B cell (primary cell): ENCODE data around the gene FSIP1. TPM values are rescaled to one million over a fixed set of nuclear protein-coding genes. Genes with fewer than 3 reads are reported as not detected.

Experiments
- ATAC-seq: fragments of 200-7000 bp; cut with Tn5 transposase; one replicate; pipeline ENCODE4 v1.10.0; 2021; ENCODE audit warnings: low read depth, mild to moderate bottlenecking, moderate number of reproducible peaks, moderate library complexity
- CTCF ChIA-PET: fragments of 350-600 bp; sonication (Branson Sonifier 250); formaldehyde crosslinking; loops from one replicate; lab custom pipeline; 2021; ENCODE audit warnings: antibody characterized with exemption, inconsistent platforms; lab: Charles Lee
- POLR2A ChIA-PET: fragments of 350-600 bp; sonication (Branson Sonifier 250); formaldehyde crosslinking; loops from one replicate; lab custom pipeline; 2021; ENCODE audit warnings: antibody characterized with exemption; lab: Charles Lee
- DNase-seq: peaks from one replicate; pipeline ENCODE4 v3.0.0; 2013
- H2AFZ ChIP-seq: 2 replicates; pipeline ENCODE4 v1.6.1; 2012; ENCODE audit warnings: mild to moderate bottlenecking, low read depth, low read length; ENCODE audit not compliant: insufficient read depth, poor library complexity, severe bottlenecking
- H3K27ac ChIP-seq, 2 donors: 1 replicate in 1 of 2; 2 replicates in 1 of 2; pipeline ENCODE4 v1.5.1; 2012 to 2013; ENCODE audit warnings: low read length in 2 of 2, mild to moderate bottlenecking in 2 of 2, moderate library complexity in 1 of 2
- H3K27me3 ChIP-seq, 4 experiments: fragments of 200-600 bp in 1 of 4; sonication (generic) in 1 of 4; replicated peaks in 1 of 4; 1 replicate in 2 of 4; 2 replicates in 2 of 4; pipeline versions ENCODE4 v1.6.1 to v1.7.0; 2013 to 2016; ENCODE audit warnings: low read length in 3 of 4, mild to moderate bottlenecking in 2 of 4, mixed read lengths in 1 of 4, moderate library complexity in 1 of 4; ENCODE audit not compliant: insufficient read depth in 4 of 4, control insufficient read depth in 3 of 4; ENCODE audit errors: control extremely low read depth in 1 of 4
- H3K36me3 ChIP-seq, 2 experiments: replicated peaks in 1 of 2; 1 replicate in 1 of 2; 2 replicates in 1 of 2; pipeline versions ENCODE4 v1.6.1 to v1.7.1; 2013; ENCODE audit warnings: low read length in 1 of 2; ENCODE audit not compliant: insufficient read depth in 2 of 2, control insufficient read depth in 1 of 2; ENCODE audit errors: control extremely low read depth in 1 of 2, extremely low read depth in 1 of 2
- H3K4me1 ChIP-seq, 2 donors: fragments of 200-600 bp in 1 of 2; sonication (generic) in 1 of 2; 1 replicate in 1 of 2; 2 replicates in 1 of 2; pipeline versions ENCODE4 v1.5.1 to v1.6.1; 2013 to 2017; ENCODE audit warnings: low read length in 2 of 2; ENCODE audit not compliant: control insufficient read depth in 2 of 2, insufficient read depth in 2 of 2
- H3K4me2 ChIP-seq: replicated peaks from 2 replicates; pipeline ENCODE3; 2012; ENCODE audit warnings: mild to moderate bottlenecking, low read depth, low read length; ENCODE audit not compliant: poor library complexity, severe bottlenecking
- H3K4me3 ChIP-seq, 5 experiments: fragments of 200-600 bp in 1 of 5; sonication (generic) in 1 of 5; 1 replicate in 3 of 5; 2 replicates in 2 of 5; pipeline versions ENCODE4 v1.5.1 to v1.7.0; 2011 to 2016; ENCODE audit warnings: low read length in 4 of 5, mild to moderate bottlenecking in 4 of 5, low read depth in 2 of 5, control low read depth in 1 of 5, moderate library complexity in 1 of 5; ENCODE audit not compliant: insufficient read depth in 1 of 5; ENCODE audit errors: control extremely low read depth in 1 of 5, extremely low read depth in 1 of 5
- H3K79me2 ChIP-seq: fragments of 200-600 bp; sonication (generic); one replicate; pipeline ENCODE4 v1.6.0; 2016; ENCODE audit warnings: low read length; ENCODE audit not compliant: control insufficient read depth, insufficient read depth
- H3K9ac ChIP-seq: fragments of 200-600 bp; sonication (generic); 2 replicates; pipeline ENCODE4 v1.6.1; 2017; ENCODE audit warnings: mild to moderate bottlenecking, low read length, moderate library complexity
- H3K9me3 ChIP-seq, 3 donors: one replicate each; pipeline versions ENCODE4 v1.6.1 to v1.7.1; 2013; ENCODE audit warnings: low read length in 2 of 3; ENCODE audit not compliant: control insufficient read depth in 2 of 3, insufficient read depth in 1 of 3; ENCODE audit errors: control extremely low read depth in 1 of 3
- H4K20me1 ChIP-seq: 2 replicates; pipeline ENCODE4 v1.6.0; 2012; ENCODE audit warnings: mild to moderate bottlenecking, low read length; ENCODE audit not compliant: insufficient read depth, control insufficient read depth, poor library complexity, severe bottlenecking
- H3K27ac Mint-ChIP-seq: one replicate; pipeline ENCODE4 v1.8.0; 2021; ENCODE audit warnings: mixed read lengths
- H3K27me3 Mint-ChIP-seq: one replicate; pipeline ENCODE4 v1.8.0; 2021; ENCODE audit warnings: mixed read lengths
- H3K4me1 Mint-ChIP-seq: one replicate; pipeline ENCODE4 v1.8.0; 2021; ENCODE audit warnings: mixed read lengths
- H3K4me3 Mint-ChIP-seq: one replicate; pipeline ENCODE4 v1.8.0; 2021; ENCODE audit warnings: mixed read lengths
- H3K9me3 Mint-ChIP-seq: one replicate; pipeline ENCODE4 v1.8.0; 2022; ENCODE audit warnings: mixed read lengths; ENCODE audit not compliant: insufficient read depth
- EZH2 ChIP-seq: IDR thresholded peaks from 2 replicates; pipeline ENCODE4 v1.6.1; 2012; ENCODE audit warnings: borderline replicate concordance, low read depth, mild to moderate bottlenecking, moderate library complexity, low read length; ENCODE audit not compliant: insufficient read depth, poor library complexity, severe bottlenecking
- WGBS: methylation state at CpG from one replicate; pipeline ENCODE4 v1.1.5; 2013; ENCODE audit warnings: missing lambda C conversion rate; ENCODE audit not compliant: insufficient coverage; 5-methylcytosine and 5-hydroxymethylcytosine counted together
- intact Hi-C: fragments of 100-400 bp; cut with micrococcal nuclease; formaldehyde crosslinking; loops from one replicate; pipeline ENCODE4 v1.10.0; 2022
- polyA plus RNA-seq: library from polyadenylated mRNA; depleted of rRNA; stranded (reverse); fragments of >200 nt; gene quantifications from 2 replicates; pipeline ENCODE4 v1.2.3, GENCODE V29; 2012
- total RNA-seq, 2 donors: library from RNA; stranded (reverse); fragments of 120-200 nt in 1 of 2; gene quantifications; 1 replicate in 1 of 2; 2 replicates in 1 of 2; pipeline versions ENCODE4 v1.2.3 to v1.2.4, GENCODE V29; 2013 to 2022
- TF ChIP-seq, protein P1 (sequence below): fragments of 200-600 bp; IDR thresholded peaks from one replicate; pipeline ENCODE4 v1.8.0; 2022; ENCODE audit warnings: antibody characterized with exemption, mild to moderate bottlenecking

The FSIP1 gene
- total and polyA plus RNA-seq, 2 donors (not counting 1 experiment from before 2014, with no cell fraction given) = 0.19 to 0.49 TPM

DNA sequence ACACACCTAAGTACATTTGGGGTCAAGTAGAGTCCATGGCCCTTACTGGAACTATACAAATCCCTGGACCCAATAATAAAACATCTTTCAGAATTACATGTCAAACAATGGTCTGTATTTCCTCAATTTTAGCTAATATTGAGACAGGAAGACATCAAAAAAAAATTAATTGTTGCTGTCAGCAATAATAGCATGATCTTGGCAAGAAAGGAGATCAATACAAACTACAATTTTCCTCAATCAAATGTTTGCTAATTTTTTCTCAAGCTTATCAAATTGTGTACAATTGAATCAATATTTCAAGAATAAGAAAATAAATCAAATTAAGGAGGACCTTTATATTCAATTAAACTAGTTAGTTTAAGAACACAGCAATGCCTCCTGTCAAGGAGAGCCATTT is 62.6 kb downstream of the FSIP1 start:
- H3K79me2 ChIP-seq = no peaks in the 10 kb centered on the region
- Mint-ChIP-seq H3K27me3 (no peaks in the 10 kb centered on the region), H3K4me3 (no peak overlapping the region), H3K27ac (no peak overlapping the region), H3K9me3 (peaks cover 1% of the 10 kb centered on the region), H3K4me1 (no peaks in the 10 kb centered on the region)
- CTCF ChIA-PET = no interaction called here
- H3K9ac ChIP-seq = no peak overlapping the region
- H2AFZ ChIP-seq = no peak overlapping the region
- no peaks in the 10 kb centered on the region for H3K36me3 ChIP-seq
- peaks cover 0 to 3% (median 0%) of the 10 kb centered on the region in 3 donors for H3K9me3 ChIP-seq
- no peaks in the 10 kb centered on the region for H3K4me1 ChIP-seq
- no peak overlapping the region for H3K27ac ChIP-seq
- ATAC-seq = no peak
- H3K4me2 ChIP-seq = no peak overlapping the region
- no peaks in the 10 kb centered on the region for H4K20me1 ChIP-seq
- TF ChIP-seq, protein P1, sequence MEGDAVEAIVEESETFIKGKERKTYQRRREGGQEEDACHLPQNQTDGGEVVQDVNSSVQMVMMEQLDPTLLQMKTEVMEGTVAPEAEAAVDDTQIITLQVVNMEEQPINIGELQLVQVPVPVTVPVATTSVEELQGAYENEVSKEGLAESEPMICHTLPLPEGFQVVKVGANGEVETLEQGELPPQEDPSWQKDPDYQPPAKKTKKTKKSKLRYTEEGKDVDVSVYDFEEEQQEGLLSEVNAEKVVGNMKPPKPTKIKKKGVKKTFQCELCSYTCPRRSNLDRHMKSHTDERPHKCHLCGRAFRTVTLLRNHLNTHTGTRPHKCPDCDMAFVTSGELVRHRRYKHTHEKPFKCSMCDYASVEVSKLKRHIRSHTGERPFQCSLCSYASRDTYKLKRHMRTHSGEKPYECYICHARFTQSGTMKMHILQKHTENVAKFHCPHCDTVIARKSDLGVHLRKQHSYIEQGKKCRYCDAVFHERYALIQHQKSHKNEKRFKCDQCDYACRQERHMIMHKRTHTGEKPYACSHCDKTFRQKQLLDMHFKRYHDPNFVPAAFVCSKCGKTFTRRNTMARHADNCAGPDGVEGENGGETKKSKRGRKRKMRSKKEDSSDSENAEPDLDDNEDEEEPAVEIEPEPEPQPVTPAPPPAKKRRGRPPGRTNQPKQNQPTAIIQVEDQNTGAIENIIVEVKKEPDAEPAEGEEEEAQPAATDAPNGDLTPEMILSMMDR = no peak
- TF ChIP-seq EZH2 = no peak
- DNase-seq = no peak
- no peak overlapping the region for H3K4me3 ChIP-seq
- intact Hi-C loops = no loop called here
- H3K27me3 ChIP-seq = no peaks in the 10 kb centered on the region
- POLR2A ChIA-PET = no interaction called here

DNA sequence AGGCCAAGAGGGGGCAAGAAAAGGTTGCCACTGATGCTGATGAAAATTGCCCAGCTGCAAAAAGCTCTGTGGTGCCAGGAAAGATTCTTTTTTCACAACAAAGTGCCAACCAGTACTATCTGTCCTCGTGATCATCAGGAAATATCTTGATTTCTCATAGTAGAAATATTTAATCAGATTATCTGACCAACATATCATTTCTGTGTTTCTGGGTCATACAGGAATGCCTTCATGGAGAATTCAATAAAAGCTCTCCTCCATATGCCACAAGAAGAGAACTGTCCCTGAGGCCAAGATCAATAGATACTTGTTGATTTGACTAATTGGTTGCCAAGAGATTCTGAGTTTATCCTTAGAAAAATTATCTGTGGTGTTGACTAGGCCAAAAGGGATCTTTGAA is 63.5 kb downstream of the FSIP1 start:
- ChIA-PET CTCF (interaction anchor here (1.2 kb wide), 1 partner anchor 39 kb away, joined by 3 read pairs; no protein-coding TSS in a partner anchor), POLR2A (no interaction called here)
- no peak overlapping the region for H3K9ac ChIP-seq
- ATAC-seq (no peak), DNase-seq (no peak)
- H2AFZ ChIP-seq = no peak overlapping the region
- WGBS = no CpG with 5 or more reads among the region's 1 CpG
- no peak overlapping the region for H3K4me3 Mint-ChIP-seq
- no peaks in the 10 kb centered on the region for H3K4me1 Mint-ChIP-seq
- H3K27ac ChIP-seq = no peak overlapping the region
- intact Hi-C loops = no loop called here
- H3K27ac Mint-ChIP-seq = no peak overlapping the region
- H3K27me3 ChIP-seq = no peaks in the 10 kb centered on the region
- peaks cover 3% of the 10 kb centered on the region for H3K9me3 Mint-ChIP-seq
- H3K9me3 ChIP-seq = peaks cover 0 to 3% (median 0%) of the 10 kb centered on the region in 3 donors
- H3K4me3 ChIP-seq = no peak overlapping the region
- no peaks in the 10 kb centered on the region for H3K27me3 Mint-ChIP-seq
- no peak overlapping the region for H3K4me2 ChIP-seq
- no peaks in the 10 kb centered on the region for H4K20me1 ChIP-seq
- H3K36me3 ChIP-seq = no peaks in the 10 kb centered on the region
- no peak for TF ChIP-seq EZH2
- TF ChIP-seq, protein P1 = no peak
- no peaks in the 10 kb centered on the region for H3K79me2 ChIP-seq
- no peaks in the 10 kb centered on the region for H3K4me1 ChIP-seq
